ENCODE data around the gene SETBP1. TPM values are rescaled to one million over a fixed set of nuclear protein-coding genes. Genes with fewer than 3 reads are reported as not detected.

SETBP1 gene
- total and polyA plus RNA-seq, 2 of the 8 experiments (the other 6 are each of a cell fraction or from before 2014, with no cell fraction given): 2.0 to 6.5 TPM

- H2BK12ac ChIP-seq (ENCODE audit: low read depth, low read length): no peak overlapping the region
- H3K23me2 ChIP-seq (ENCODE audit: low read depth, low read length): no peaks in the 10 kb centered on the region
- POLR2A ChIA-PET (ENCODE audit: partially characterized antibody): no interaction called here
- no peak for FAIRE-seq
- H4K5ac ChIP-seq (ENCODE audit: insufficient read length, low read depth, low read length): no peak overlapping the region
- H4K8ac ChIP-seq (ENCODE audit: extremely low read depth, insufficient read depth, low read length): no peak overlapping the region
- no peak overlapping the region for H2BK5ac ChIP-seq (ENCODE audit: low read depth, low read length)
- no peaks in the 10 kb centered on the region for H3K4me1 ChIP-seq (replicated peaks in 1 of 4; ENCODE audit: control insufficient read depth in 3 of 4, insufficient read depth in 4 of 4, low read length in 3 of 4)
- no peaks in the 10 kb centered on the region for H3K27me3 ChIP-seq (replicated peaks in 1 of 4; ENCODE audit: control insufficient read depth in 3 of 4, extremely low read depth in 1 of 4, insufficient read depth in 3 of 4, low read length in 3 of 4)
- H3K79me2 ChIP-seq (ENCODE audit: control insufficient read depth in 1 of 2, insufficient read depth in 2 of 2, low read length in 2 of 2): no peaks in the 10 kb centered on the region
- no peak overlapping the region for H3K4ac ChIP-seq (replicated peaks; ENCODE audit: insufficient read length, low read depth, low read length)
- DNase-seq (ENCODE audit: low read depth in 1 of 2, low spot score in 2 of 2): no peak
- no peaks in the 10 kb centered on the region for H4K20me1 ChIP-seq (replicated peaks in 1 of 2; ENCODE audit: control insufficient read depth in 1 of 2, insufficient read depth in 2 of 2, low read length in 2 of 2)
- no peak overlapping the region for H2AFZ ChIP-seq (ENCODE audit: low read length)
- no peak overlapping the region for H3K56ac ChIP-seq (replicated peaks; ENCODE audit: insufficient read length, low read depth, low read length)
- H3K4me2 ChIP-seq (ENCODE audit: insufficient read depth in 1 of 2, low read depth in 2 of 2, low read length in 2 of 2): no peak overlapping the region
- H3K79me1 ChIP-seq (ENCODE audit: low read depth, low read length): no peaks in the 10 kb centered on the region
- TF ChIP-seq E2F6 (IDR thresholded peaks at IDR 0.05): no peak
- no peak for TF ChIP-seq MAX (IDR thresholded peaks at IDR 0.05)
- peak in 1 of 3 experiments; percentile 11; a peak in 1 of 4 replicates for TF ChIP-seq CTCF (IDR thresholded peaks at IDR 0.05; ENCODE audit: control extremely low read depth in 1 of 3, insufficient read depth in 1 of 3, low read depth in 1 of 3, low read length in 3 of 3)
- TF ChIP-seq SAP30 (IDR thresholded peaks at IDR 0.05; ENCODE audit: insufficient read depth, insufficient replicate concordance, low read length): no peak
- no peak overlapping the region for H2BK20ac ChIP-seq (ENCODE audit: low read length)
- H3K14ac ChIP-seq (ENCODE audit: insufficient read length): no peak overlapping the region
- H2BK15ac ChIP-seq (ENCODE audit: low read length): no peak overlapping the region
- H3K18ac ChIP-seq (ENCODE audit: extremely low read depth, low read length): no peak overlapping the region
- H2BK120ac ChIP-seq (replicated peaks; ENCODE audit: low read depth, low read length): no peak overlapping the region
- CTCF ChIA-PET (ENCODE audit: partially characterized antibody): interaction anchor here (0.7 to 2.2 kb wide), 3 partner anchors 9 to 13 kb away, joined by 3 to 7 read pairs (median 4); no protein-coding TSS in a partner anchor
- H4K91ac ChIP-seq (replicated peaks; ENCODE audit: insufficient read length, low read length): no peak overlapping the region
- no peak overlapping the region for H2AK5ac ChIP-seq (ENCODE audit: low read depth, low read length)
- H3K4me3 ChIP-seq (ENCODE audit: extremely low read depth in 1 of 4, insufficient read depth in 2 of 4, low read depth in 3 of 4, low read length in 4 of 4): no peak overlapping the region
- no peaks in the 10 kb centered on the region for H3K36me3 ChIP-seq (ENCODE audit: control insufficient read depth in 2 of 4, insufficient read depth in 4 of 4, low read length in 3 of 4)
- no peak overlapping the region for H3K9ac ChIP-seq (replicated peaks in 1 of 4; ENCODE audit: extremely low read depth in 1 of 4, low read depth in 3 of 4, low read length in 3 of 4)
- H3K23ac ChIP-seq (ENCODE audit: insufficient read length): no peak overlapping the region
- H3K27ac ChIP-seq (ENCODE audit: low read depth, low read length): no peak overlapping the region
- no peaks in the 10 kb centered on the region for H3K9me3 ChIP-seq (ENCODE audit: insufficient read depth in 2 of 2, low read depth in 1 of 2, low read length in 1 of 2)
Measured at GRCh38 chr18:45056926-45057325, 376.2 kb downstream of the SETBP1 start.

Measured in H1 (cell line).